Endothelial cell of umbilical vein (primary cell): ENCODE results near the gene ANGPTL2. TPM values are rescaled to one million over a fixed set of nuclear protein-coding genes. Genes with fewer than 3 reads are reported as not detected.

ENCODE experiments used
- BruUV-seq: library from RNA; stranded (reverse); fragments of 400-500 nt; replicated peaks from 2 replicates; lab custom pipeline; 2021; lab: Mats Ljungman, UMichigan
- CTCF ChIA-PET: fragments of 300-600, 350-600 bp; sonication (Branson Sonifier 250); formaldehyde crosslinking; loops from one replicate; lab custom pipeline; 2021; ENCODE audit warnings: antibody characterized with exemption, inconsistent platforms; lab: Charles Lee
- POLR2A ChIA-PET: fragments of 300-600, 350-600 bp; sonication (Branson Sonifier 250); formaldehyde crosslinking; loops from one replicate; lab custom pipeline; 2021; ENCODE audit warnings: antibody characterized with exemption, inconsistent platforms; lab: Charles Lee
- DNase-seq: peaks from one replicate; pipeline ENCODE4 v3.0.0-alpha.2; 2011; ENCODE audit warnings: low read depth, low spot score
- FAIRE-seq: peaks from 2 replicates; lab custom pipeline; 2011; peaks lifted over from hg19 to GRCh38; lab: Jason Lieb, UNC
- H2AFZ ChIP-seq: 2 replicates; pipeline ENCODE4 v1.6.0; 2012; ENCODE audit warnings: low read depth, low read length, control low read depth, inconsistent platforms
- H3K27ac ChIP-seq: 2 replicates; pipeline ENCODE4 v1.5.1; 2011; ENCODE audit warnings: low read depth, mild to moderate bottlenecking, control low read depth, low read length, moderate library complexity; ENCODE audit not compliant: insufficient read depth
- H3K27me3 ChIP-seq, 2 experiments: 2 replicates each; pipeline versions ENCODE4 v1.6.0 to v1.6.1; 2011; ENCODE audit warnings: low read length in 2 of 2, mixed read lengths in 1 of 2; ENCODE audit not compliant: control insufficient read depth in 2 of 2, insufficient read depth in 2 of 2
- H3K36me3 ChIP-seq, 2 experiments: 2 replicates in 1 of 2; 3 replicates in 1 of 2; pipeline ENCODE4 v1.5.1; 2011; ENCODE audit warnings: low read length in 2 of 2, mild to moderate bottlenecking in 1 of 2, moderate library complexity in 1 of 2; ENCODE audit not compliant: control insufficient read depth in 2 of 2, insufficient read depth in 2 of 2; ENCODE audit errors: extremely low read depth in 1 of 2
- H3K4me1 ChIP-seq: 3 replicates; pipeline ENCODE4 v1.5.1; 2011; ENCODE audit warnings: mild to moderate bottlenecking, low read length; ENCODE audit not compliant: control insufficient read depth, insufficient read depth; ENCODE audit errors: extremely low read depth
- H3K4me2 ChIP-seq: 2 replicates; pipeline ENCODE4 v1.6.1; 2011; ENCODE audit warnings: low read length, control low read depth, mixed read lengths; ENCODE audit not compliant: insufficient read depth
- H3K4me3 ChIP-seq, 3 experiments: fragments of 200-600 bp in 1 of 3; sonication (generic), shearing (Covaris generic) in 1 of 3; replicated peaks in 1 of 3; 2 replicates each; pipeline ENCODE4 v1.5.1; 2011 to 2016; ENCODE audit warnings: control low read depth in 3 of 3, low read length in 3 of 3, mild to moderate bottlenecking in 2 of 3, inconsistent platforms in 1 of 3, low read depth in 1 of 3, moderate library complexity in 1 of 3; ENCODE audit not compliant: insufficient read depth in 1 of 3
- H3K79me2 ChIP-seq: 2 replicates; pipeline ENCODE4 v1.6.0; 2012; ENCODE audit warnings: low read length, inconsistent platforms; ENCODE audit not compliant: control insufficient read depth, insufficient read depth
- H3K9ac ChIP-seq: replicated peaks from 2 replicates; pipeline ENCODE3; 2011; ENCODE audit warnings: low read length, control low read depth; ENCODE audit not compliant: insufficient read depth; ENCODE audit errors: extremely low read depth
- H3K9me1 ChIP-seq: replicated peaks from 3 replicates; pipeline ENCODE4 v1.6.0; 2011; ENCODE audit warnings: mild to moderate bottlenecking, low read length; ENCODE audit not compliant: control insufficient read depth, insufficient read depth; ENCODE audit errors: extremely low read depth
- H3K9me3 ChIP-seq: replicated peaks from 2 replicates; pipeline ENCODE4 v1.5.1; 2012; ENCODE audit warnings: low read length, inconsistent platforms; ENCODE audit not compliant: control insufficient read depth, insufficient read depth
- H4K20me1 ChIP-seq: replicated peaks from 2 replicates; pipeline ENCODE3; 2011; ENCODE audit warnings: mild to moderate bottlenecking, low read length; ENCODE audit not compliant: control insufficient read depth, insufficient read depth; ENCODE audit errors: extremely low read depth
- EZH2 ChIP-seq: IDR thresholded peaks from 2 replicates; pipeline ENCODE4 v1.6.1; 2012; ENCODE audit warnings: borderline replicate concordance, low read depth, mild to moderate bottlenecking, moderate library complexity, low read length, inconsistent platforms; ENCODE audit not compliant: severe bottlenecking
- FOS ChIP-seq: IDR thresholded peaks from 2 replicates; pipeline ENCODE4 v1.6.1; 2011; ENCODE audit warnings: mild to moderate bottlenecking, low read length, moderate library complexity, borderline replicate concordance; ENCODE audit not compliant: insufficient read depth
- GATA2 ChIP-seq: IDR thresholded peaks from 2 replicates; pipeline ENCODE4 v1.7.0; 2011; ENCODE audit warnings: low read depth, mild to moderate bottlenecking, moderate library complexity, mixed read lengths, low read length; ENCODE audit not compliant: insufficient read length, insufficient read depth
- JUN ChIP-seq: IDR thresholded peaks from 2 replicates; pipeline ENCODE4 v1.6.1; 2011; ENCODE audit warnings: borderline replicate concordance, low read depth; ENCODE audit not compliant: insufficient read length, insufficient read depth
- MAX ChIP-seq: IDR thresholded peaks from 2 replicates; pipeline ENCODE4 v1.6.1; 2011; ENCODE audit not compliant: insufficient read depth, insufficient read length
- MYC ChIP-seq: IDR thresholded peaks from one replicate; pipeline ENCODE4 v1.6.1; 2011; ENCODE audit warnings: mild to moderate bottlenecking, low read depth, low read length
- POLR2AphosphoS5 ChIP-seq: IDR thresholded peaks from 2 replicates; pipeline ENCODE4 v1.6.1; 2012; ENCODE audit warnings: low read depth, mild to moderate bottlenecking, control low read depth, low read length, moderate library complexity; ENCODE audit not compliant: insufficient read depth
- dilution Hi-C: fragments of 300-500 bp; cut with MboI; formaldehyde crosslinking; loops from one replicate; pipeline ENCODE4 v1.15.0; 2019; ENCODE audit warnings: low sequenced_read_pairs; ENCODE audit not compliant: extremely low pct_ligation_motif_present
- intact Hi-C: fragments of 100-400 bp; cut with micrococcal nuclease; formaldehyde crosslinking; loops from one replicate; pipeline ENCODE4 v1.10.0; 2022
- polyA plus RNA-seq, 4 experiments: library from polyadenylated mRNA; depleted of rRNA in 3 of 4; stranded (reverse) in 3 of 4; unstranded in 1 of 4; fragments of >200 nt; gene quantifications; 2 replicates each; pipeline versions ENCODE4 v1.2.1 to v1.2.3, GENCODE V29; 2011 to 2012; ENCODE audit warnings: missing spikeins in 1 of 4
- total RNA-seq: library from RNA; stranded (reverse); gene quantifications from 2 replicates; pipeline ENCODE4 v1.2.3, GENCODE V29; 2021

Gene ANGPTL2
- total and polyA plus RNA-seq, 2 donors (not counting 3 experiments of a cell fraction or from before 2014, with no cell fraction given): 15.1 to 24.5 TPM

- no TSS peak for BruUV-seq
Measured at GRCh38 chr9:127114606-127115005, 7.8 kb downstream of the ANGPTL2 start.

GRCh38 chr9:127113191-127113972, 9.1 kb downstream of the ANGPTL2 start:
- no peaks in the 10 kb centered on the region for H3K9me3 ChIP-seq
- peaks cover 18% of the 10 kb centered on the region for H3K4me1 ChIP-seq
- peaks cover 0 to under 1% of the 10 kb centered on the region in 2 experiments for H3K36me3 ChIP-seq
- ChIA-PET POLR2A (no interaction called here), CTCF (interaction anchor here (1.5 kb wide), 2 partner anchors 9 to 24 kb away, joined by 3 to 6 read pairs; no protein-coding TSS in a partner anchor)
- no peaks in the 10 kb centered on the region for H3K79me2 ChIP-seq
- H2AFZ ChIP-seq: no peak overlapping the region
- H3K9ac ChIP-seq: no peak overlapping the region
- H4K20me1 ChIP-seq: no peaks in the 10 kb centered on the region
- peak overlapping the region; percentile 49 for H3K4me2 ChIP-seq
- BruUV-seq: no TSS peak
- DNase-seq: no peak
- H3K9me1 ChIP-seq: no peaks in the 10 kb centered on the region
- peak; percentile 78 for TF ChIP-seq GATA2
- no peak for TF ChIP-seq FOS
- TF ChIP-seq MAX: no peak
- dilution Hi-C loops (no loop called here), intact Hi-C loops (no loop called here)
- H3K27ac ChIP-seq: no peak overlapping the region
- H3K4me3 ChIP-seq: no peak overlapping the region
- peak; percentile 90 for FAIRE-seq
- no peaks in the 10 kb centered on the region for H3K27me3 ChIP-seq

More at GRCh38 chr9:127114606-127115005, 7.8 kb downstream of the ANGPTL2 start:
- no peak overlapping the region for H3K9ac ChIP-seq
- CTCF ChIA-PET: interaction anchor here (1.1 kb wide), 1 partner anchor 10 kb away, joined by 3 read pairs; no protein-coding TSS in a partner anchor
- no peaks in the 10 kb centered on the region for H3K36me3 ChIP-seq
- FAIRE-seq: no peak
- H3K4me2 ChIP-seq: no peak overlapping the region
- no peak for DNase-seq
- H3K27me3 ChIP-seq: no peaks in the 10 kb centered on the region
- H3K79me2 ChIP-seq: no peaks in the 10 kb centered on the region
- H3K4me3 ChIP-seq: no peak overlapping the region
- no peaks in the 10 kb centered on the region for H4K20me1 ChIP-seq
- H3K4me1 ChIP-seq: peaks cover 18% of the 10 kb centered on the region
- no peaks in the 10 kb centered on the region for H3K9me1 ChIP-seq
- TF ChIP-seq MYC (no peak), POLR2AphosphoS5 (no peak), EZH2 (no peak), JUN (no peak), MAX (no peak)
- H2AFZ ChIP-seq: no peak overlapping the region
- dilution Hi-C loops: no loop called here
- intact Hi-C loops: no loop called here
- POLR2A ChIA-PET: no interaction called here
- H3K9me3 ChIP-seq: no peaks in the 10 kb centered on the region
- H3K27ac ChIP-seq: no peak overlapping the region
